ENCODE measurements around the gene NMT2.
"Not testable (repeated sequence)": the region's sequence is repeated elsewhere in the genome, so short reads cannot be mapped to it uniquely, and the experiment has no call there.

Gene NMT2

GRCh38 chr10:15168291-15168785, at the start of gene NMT2:
NMT2 (minus strand) TSS chr10:15168693; CDS start chr10:15168612, 81 bp downstream.
- DNase-seq, result peak; percentile 97

GRCh38 chr10:15216700-15217099, 48.2 kb upstream of the NMT2 start:
- no peak for DNase-seq

GRCh38 chr10:15214237-15214636, 45.7 kb upstream of the NMT2 start:
- DNase-seq, result no peak

GRCh38 chr10:15213461-15213861, 45.0 kb upstream of the NMT2 start:
- no peak for DNase-seq

GRCh38 chr10:15211464-15211979, 43.0 kb upstream of the NMT2 start:
- DNase-seq, result no peak

- DNase-seq, result no peak
These were observed 42.0 kb upstream of the NMT2 start for GRCh38 chr10:15210521-15210920.

- DNase-seq, result peak; percentile 90
These were observed 41.5 kb upstream of the NMT2 start for GRCh38 chr10:15209827-15210509.

- DNase-seq, result no peak
These were observed 39.7 kb upstream of the NMT2 start for GRCh38 chr10:15208221-15208620.

GRCh38 chr10:15207410-15207809, 38.9 kb upstream of the NMT2 start:
- not testable (repeated sequence) for DNase-seq

GRCh38 chr10:15202639-15203038, 34.1 kb upstream of the NMT2 start:
- no peak for DNase-seq

- DNase-seq, result not testable (repeated sequence)
These were observed 33.8 kb upstream of the NMT2 start for GRCh38 chr10:15202301-15202621.

- DNase-seq, result no peak
These were observed 33.3 kb upstream of the NMT2 start for GRCh38 chr10:15201589-15202300.

GRCh38 chr10:15200626-15201025, 32.1 kb upstream of the NMT2 start:
- no peak for DNase-seq

- DNase-seq, result no peak
These were observed 29.4 kb upstream of the NMT2 start for GRCh38 chr10:15197911-15198310.

GRCh38 chr10:15197276-15197675, 28.8 kb upstream of the NMT2 start:
- no peak for DNase-seq

GRCh38 chr10:15196021-15196834, 27.7 kb upstream of the NMT2 start:
- no peak for DNase-seq

GRCh38 chr10:15189133-15189885, 20.8 kb upstream of the NMT2 start:
- no peak for DNase-seq

- DNase-seq, result no peak
These were observed 20.1 kb upstream of the NMT2 start for GRCh38 chr10:15188603-15189002.

- DNase-seq, result no peak
These were observed 15.4 kb upstream of the NMT2 start for GRCh38 chr10:15183689-15184481.

- DNase-seq, result no peak
These were observed 14.2 kb upstream of the NMT2 start for GRCh38 chr10:15182540-15183207.

GRCh38 chr10:15181576-15182156, 13.2 kb upstream of the NMT2 start:
- DNase-seq, result no peak
